GM21717 (cell line): ENCODE measurements around the gene MYBPH.

ENCODE experiments used
- ATAC-seq: cut with Tn5 transposase; IDR thresholded peaks from one replicate; pipeline ENCODE4 v1.9.1; 2021; ENCODE audit warnings: mild to moderate bottlenecking, moderate library complexity; ENCODE audit not compliant: unreplicated experiment

The MYBPH gene

GRCh38 chr1:203180611-203181330 lies 5.1 kb upstream of the MYBPH start:
- no peak for ATAC-seq

- no peak for ATAC-seq
Measured at GRCh38 chr1:203179667-203180005, 4.0 kb upstream of the MYBPH start.

GRCh38 chr1:203178821-203179666 lies 3.4 kb upstream of the MYBPH start:
- ATAC-seq: no peak

GRCh38 chr1:203178083-203178482 lies 2.5 kb upstream of the MYBPH start:
- ATAC-seq: no peak

- ATAC-seq: no peak
Measured at GRCh38 chr1:203177470-203178039, 1.9 kb upstream of the MYBPH start.

- no peak for ATAC-seq
Measured at GRCh38 chr1:203177036-203177405, 1.4 kb upstream of the MYBPH start.

- no peak for ATAC-seq
Measured at GRCh38 chr1:203176273-203177035, 828 bp upstream of the MYBPH start.

- ATAC-seq: no peak
Measured at GRCh38 chr1:203175827-203176241, 208 bp upstream of the MYBPH start.

GRCh38 chr1:203174324-203174985 lies 1.2 kb downstream of the MYBPH start:
- no peak for ATAC-seq

GRCh38 chr1:203173566-203173965 lies 2.1 kb downstream of the MYBPH start:
- no peak for ATAC-seq

GRCh38 chr1:203173011-203173555 lies 2.5 kb downstream of the MYBPH start:
- no peak for ATAC-seq

- no peak for ATAC-seq
Measured at GRCh38 chr1:203172184-203173010, 3.2 kb downstream of the MYBPH start.

- no peak for ATAC-seq
Measured at GRCh38 chr1:203171341-203172183, 4.1 kb downstream of the MYBPH start.

GRCh38 chr1:203170625-203171330 lies 4.8 kb downstream of the MYBPH start:
- no peak for ATAC-seq

GRCh38 chr1:203169770-203170520 lies 5.7 kb downstream of the MYBPH start:
- ATAC-seq: no peak

- no peak for ATAC-seq
Measured at GRCh38 chr1:203168991-203169390, 6.6 kb downstream of the MYBPH start.

GRCh38 chr1:203168256-203168786 lies 7.3 kb downstream of the MYBPH start:
- ATAC-seq: no peak
